Left renal pelvis (tissue), 4 donors: ENCODE data around the gene PITPNB. TPM values are rescaled to one million over a fixed set of nuclear protein-coding genes. Genes with fewer than 3 reads are reported as not detected.

Experiments used
- DNase-seq, 4 donors: peaks; one replicate each; pipeline ENCODE4 v3.0.0-alpha.2; 2013; ENCODE audit warnings: low read depth in 4 of 4, low spot score in 3 of 4
- polyA plus RNA-seq, 4 donors: library from polyadenylated mRNA; unstranded; fragments of 120-200 nt; gene quantifications; one replicate each; pipeline ENCODE4 v1.2.1, GENCODE V29; 2013; ENCODE audit not compliant: insufficient read length in 4 of 4

Gene PITPNB
- polyA plus RNA-seq, 4 donors: 54.1 to 68.8 (median 67.9) TPM

DNA sequence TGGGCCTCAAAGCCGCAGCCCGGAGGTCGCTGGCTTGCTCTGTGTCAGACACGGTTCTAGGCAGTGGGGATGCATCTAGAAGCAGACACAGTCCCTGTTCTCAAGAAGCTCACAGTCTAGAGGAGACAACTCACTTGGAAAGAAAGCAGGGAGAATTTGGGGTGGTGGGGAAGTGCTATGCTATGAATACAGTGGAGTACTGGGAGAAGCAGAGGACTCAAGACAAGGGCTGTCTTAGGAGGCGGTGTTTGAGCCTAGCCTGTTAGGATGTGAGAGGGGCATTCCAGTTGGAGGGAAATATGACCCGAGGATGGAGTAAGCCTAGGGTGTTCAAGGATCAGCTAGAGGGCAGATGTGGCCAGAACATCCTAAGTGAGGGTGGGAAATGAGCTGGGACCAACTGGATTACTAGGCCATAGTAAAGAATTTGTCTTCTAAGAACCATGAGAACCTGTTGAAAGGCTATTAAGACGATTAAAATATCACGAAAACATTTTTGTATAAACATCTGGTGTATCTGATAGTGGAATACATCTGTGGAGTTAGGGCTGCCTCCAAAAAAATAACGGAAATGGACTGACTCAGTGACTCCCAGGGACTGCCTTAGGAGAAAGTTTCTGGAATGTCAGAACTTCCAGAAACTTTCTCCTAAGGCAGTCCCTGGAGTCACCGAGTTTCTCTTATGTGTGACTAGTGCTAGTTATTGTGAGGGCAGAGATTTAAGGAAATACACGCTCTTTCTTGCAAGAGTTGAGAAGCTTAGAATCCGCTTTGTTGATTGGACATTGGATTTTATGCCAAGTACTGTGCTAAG, 1.1 kb upstream of the PITPNB start:
- peak; percentile 22 to 44 (median 32) for DNase-seq

DNA sequence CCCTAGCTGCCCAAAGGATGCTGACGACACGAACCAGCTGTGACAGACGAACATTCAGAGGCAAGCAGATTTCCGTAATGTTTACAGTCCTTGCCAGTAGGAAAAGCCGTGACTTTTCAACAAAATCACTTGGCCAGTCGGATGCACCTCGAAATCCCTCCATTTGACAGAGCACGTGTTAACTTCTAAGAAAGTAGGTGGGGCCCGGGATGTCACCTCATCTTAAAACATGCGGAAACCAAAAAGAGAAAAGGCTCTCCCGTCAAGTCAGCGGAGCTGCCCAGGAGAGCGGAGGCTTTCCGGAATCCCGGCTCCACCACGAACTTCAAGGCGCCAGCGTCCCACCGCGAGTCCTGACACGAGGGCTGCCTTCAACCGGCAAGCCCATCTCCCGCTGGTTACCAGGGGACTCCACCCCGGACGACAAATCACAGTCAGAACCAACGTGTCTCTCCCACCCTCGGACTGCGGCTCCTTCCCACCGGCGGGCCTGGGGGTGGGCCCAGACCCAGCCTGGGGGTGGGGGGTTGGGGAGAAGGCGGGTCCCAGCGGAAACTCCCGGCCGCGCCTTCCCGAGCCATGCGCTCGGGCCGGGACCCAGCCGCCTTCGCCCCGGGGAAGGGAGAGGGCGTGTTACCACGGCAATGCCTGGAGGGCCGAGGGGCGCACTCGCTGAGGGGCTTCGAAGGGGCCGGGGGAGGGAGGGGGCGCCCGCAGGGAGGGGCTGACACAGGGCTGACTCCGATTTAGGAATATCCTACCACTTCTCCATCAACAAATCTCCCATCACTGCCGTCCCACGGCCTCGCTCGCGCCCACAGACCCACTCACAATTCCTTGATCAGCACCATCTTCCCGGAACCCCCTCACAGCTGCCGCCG, 475 bp downstream of the PITPNB start:
- peak; percentile 21 to 36 (median 32) for DNase-seq

DNA sequence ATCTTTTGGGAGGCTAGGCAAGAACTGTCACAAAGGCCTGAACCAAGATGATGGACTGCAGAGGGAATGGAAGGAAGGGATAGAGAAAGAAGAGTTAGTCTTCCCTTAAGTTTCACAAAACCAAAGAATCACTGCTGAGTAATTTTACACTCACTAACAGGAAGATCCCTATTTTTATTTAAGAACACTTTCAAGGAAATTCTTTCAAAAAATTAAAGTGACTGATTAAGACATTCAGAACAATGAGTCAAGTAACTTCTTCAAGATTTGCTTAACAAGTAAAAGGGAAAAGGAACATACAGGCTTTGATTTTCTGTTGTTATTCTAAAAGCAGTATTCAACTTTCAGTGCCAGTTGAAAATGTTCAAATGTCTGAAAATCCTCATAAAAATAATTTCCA, 3.1 kb downstream of the PITPNB start:
- DNase-seq: no peak

DNA sequence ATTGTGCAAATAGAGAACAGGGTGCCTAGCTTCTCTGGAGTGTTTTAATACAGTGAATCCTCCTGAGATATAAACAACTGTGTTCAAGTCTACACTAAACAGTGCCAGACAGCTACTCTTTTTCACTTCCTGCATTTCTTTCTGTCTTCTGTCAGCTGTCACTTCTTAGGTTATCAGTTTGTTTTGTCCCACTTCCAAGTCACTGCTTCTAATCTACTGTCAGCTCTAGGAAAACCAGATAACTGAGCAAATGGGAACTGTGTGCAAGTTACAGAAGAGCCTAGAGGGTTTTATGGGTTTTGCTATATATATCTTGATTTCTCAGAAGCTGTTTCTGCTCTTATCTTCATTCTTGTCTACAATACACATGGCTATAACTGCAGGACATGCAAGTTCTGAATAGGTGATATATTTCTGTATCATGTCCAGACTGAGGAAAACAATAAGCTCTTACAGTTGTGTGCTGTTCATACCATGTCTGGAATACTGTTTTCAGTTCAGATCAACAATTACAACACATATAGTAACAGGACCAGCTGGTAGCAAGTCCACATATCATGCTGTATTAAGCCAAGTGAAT, 5.8 kb downstream of the PITPNB start:
- DNase-seq: no peak

DNA sequence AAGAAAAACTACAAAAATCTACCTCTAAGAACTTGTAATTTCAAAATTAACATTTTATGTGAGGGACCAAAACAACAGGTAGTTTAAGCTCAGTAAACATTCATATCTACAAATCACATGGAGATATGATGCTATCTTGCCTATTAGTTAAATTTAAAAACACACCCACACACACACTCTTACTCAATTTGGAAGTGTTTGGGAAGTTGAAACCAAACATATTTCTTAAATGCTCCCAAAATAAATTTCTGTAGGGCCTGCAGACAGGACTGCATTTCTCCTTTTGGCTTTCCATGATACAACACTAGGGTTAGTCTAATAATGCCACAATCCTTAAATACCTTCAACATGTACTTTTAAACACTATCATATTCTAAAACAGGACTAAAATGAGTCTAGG, 7.0 kb downstream of the PITPNB start:
- DNase-seq: no peak

DNA sequence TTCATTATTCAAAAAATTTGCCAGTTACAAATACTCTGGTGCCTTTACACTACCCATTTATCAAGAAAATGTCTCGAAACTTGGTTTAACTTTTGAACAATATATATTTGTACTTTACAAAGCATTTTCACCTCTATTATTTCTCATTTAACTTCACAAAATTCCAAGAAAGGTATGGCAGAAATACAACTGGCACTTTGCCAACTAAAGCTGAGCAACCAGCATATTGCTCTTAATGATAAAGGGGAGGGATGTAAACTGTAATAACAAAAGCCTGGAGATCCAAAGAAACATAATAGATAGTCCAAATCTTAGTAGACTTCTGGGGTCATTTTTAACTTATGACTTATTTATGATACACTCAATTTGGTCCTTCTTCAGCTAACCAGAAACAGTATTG, 7.7 kb downstream of the PITPNB start:
- DNase-seq: no peak

DNA sequence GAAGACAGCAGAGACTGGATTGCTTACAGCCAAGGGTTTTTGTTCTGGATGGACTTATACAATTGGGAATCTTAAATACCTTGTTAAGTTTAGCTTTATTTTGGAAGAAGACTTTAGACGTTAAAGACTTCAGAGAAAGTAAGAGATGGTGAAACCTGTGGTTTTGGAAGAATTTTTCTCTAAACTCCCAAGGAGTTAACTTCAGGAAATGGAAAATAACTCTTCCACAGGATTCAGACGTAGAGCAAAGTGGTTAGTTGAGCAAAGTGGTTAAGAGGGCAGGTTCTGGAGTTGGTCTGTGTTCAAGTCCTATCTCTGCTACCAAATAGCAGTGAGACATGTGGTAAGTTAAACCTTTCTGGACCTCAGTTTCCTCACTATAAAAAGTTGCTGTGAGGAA, 12.8 kb downstream of the PITPNB start:
- no peak for DNase-seq

DNA sequence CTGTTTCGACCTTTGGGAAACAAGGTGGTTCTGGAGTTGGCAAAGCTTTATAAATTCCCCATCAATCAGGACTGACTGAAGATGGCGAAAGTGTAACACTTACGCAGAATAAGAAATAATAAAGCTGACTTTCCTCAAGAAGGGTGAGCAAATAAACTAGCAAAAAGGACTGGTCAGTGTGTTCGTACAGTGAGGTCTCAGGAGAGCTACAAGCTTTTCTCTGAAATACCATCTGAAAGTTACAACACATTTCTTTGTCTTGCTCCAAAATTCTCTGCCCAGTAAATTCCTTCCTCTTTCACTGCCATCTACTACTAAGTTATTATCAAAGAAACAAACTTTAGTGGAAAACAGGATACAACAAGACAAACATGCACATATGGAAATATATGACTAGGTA, 13.4 kb downstream of the PITPNB start:
- no peak for DNase-seq

DNA sequence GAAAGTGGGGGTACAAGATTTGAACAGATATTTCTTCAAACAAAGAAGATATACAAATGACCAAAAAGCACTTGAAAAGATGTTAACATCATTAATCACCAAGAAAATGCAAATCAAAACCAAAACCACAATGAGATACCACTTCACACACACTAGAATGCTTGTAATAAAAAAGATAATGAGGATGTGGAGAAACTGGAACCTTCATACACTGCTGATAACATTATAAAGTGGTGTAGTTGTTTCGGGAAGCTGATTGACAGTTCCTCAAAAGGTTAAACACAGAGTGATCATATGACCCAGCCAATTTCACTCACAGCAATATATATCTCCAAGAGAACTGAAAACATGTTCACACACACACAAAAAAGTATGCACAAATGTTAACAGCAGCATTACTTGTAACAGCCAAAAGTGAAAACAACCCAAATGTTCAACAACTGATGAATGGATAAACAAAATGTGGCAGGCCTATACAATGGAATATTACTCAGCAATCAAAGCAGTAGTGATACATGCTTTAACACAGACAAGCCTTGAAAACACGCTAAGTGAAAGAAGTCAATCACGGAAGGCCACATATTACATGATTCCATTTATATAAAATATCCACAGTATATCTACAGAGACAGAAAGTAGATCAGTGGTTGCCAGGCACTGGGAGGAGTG, 15.1 kb downstream of the PITPNB start:
- DNase-seq: no peak

DNA sequence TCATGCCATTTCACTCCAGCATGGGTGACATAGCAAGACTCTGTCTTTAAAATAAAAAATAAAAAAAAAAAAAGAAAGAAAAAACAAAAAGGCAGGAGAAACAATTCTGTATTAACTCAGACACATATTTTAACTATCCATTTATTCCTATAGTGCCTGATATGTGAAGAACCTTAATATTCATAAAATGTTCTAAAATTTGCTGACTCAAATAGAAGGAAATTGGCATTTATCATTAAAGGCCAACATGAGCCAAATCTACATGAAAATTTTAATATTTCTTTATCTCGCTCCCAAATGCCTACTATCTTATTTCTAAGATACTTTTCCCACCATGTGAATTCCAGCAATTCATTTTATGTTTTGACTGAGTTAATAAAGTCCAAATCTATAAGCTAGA, 18.9 kb downstream of the PITPNB start:
- no peak for DNase-seq

DNA sequence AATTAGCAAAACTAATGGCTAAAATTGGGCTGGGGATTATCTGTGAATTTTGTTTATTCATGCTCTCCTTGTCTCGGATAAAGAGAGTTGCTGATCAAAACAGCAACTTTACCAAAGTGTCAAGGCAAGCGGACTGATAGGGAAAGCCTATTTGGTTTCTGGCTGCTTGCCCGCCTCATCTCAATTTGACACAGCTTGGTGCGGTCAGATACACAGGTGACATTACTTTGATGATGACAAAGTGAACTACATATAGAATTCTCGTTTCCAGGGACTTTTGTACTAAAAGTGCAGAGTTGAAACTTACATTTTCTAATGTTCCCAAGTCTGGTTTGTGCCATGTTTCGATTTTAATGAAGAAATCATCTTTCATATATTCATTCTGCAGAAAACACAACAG, 22.8 kb downstream of the PITPNB start:
- DNase-seq: no peak

DNA sequence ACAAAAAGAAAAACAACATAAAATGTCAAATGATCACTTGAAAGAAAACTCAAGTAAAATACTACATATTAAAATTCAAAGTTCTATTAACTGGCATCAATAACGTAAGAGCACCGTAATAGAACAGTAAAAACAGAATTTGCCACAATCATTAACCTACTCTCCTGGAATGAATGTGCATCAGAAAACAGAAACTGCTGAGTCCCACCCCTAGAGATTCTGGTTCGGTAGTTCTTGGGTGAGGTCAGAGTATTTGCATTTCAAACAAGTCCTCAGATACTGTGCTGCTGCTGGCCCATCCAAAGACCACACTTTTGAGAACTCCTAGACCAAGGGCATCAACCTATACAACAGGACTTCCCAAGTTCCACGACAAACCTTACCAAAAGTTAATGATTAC, 23.5 kb downstream of the PITPNB start:
- no peak for DNase-seq

DNA sequence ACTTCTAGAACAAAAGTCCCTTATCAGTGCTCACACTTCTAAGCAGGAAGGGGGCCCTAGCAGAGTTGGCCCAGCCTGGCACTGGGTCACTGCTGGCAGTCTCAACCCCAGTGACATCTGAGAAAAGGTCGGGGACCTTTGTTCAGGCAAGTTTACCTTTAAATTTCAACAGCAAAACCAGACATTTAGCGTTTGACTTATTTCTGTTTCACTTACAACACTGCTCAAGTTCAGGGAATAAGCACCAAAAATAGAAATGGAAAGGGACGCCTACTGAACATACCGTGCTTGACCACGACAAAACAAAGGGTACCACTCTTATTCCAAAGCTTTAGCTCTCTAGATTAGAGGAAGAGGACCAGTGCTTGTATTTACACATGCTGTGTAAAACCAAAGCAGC, 26.2 kb downstream of the PITPNB start:
- no peak for DNase-seq

DNA sequence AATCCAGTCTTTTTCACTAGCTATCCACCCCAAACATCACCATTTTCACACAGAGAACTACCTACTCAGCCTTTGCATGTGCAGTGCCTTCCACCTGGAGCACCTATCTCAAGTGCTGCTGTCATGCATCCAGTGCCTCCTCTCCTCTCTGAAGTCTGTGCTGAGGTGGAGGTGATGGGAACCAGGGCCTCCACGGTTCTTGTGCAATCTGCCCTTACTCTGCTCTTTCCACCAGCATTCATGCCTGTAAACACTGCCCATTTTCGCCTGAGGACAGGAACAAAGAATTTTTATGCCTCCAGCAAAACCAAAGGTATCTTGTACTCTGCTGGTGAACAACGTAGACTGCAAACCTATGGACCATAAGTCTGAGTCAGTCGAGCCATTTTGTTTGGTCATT, 27.0 kb downstream of the PITPNB start:
- DNase-seq: no peak

DNA sequence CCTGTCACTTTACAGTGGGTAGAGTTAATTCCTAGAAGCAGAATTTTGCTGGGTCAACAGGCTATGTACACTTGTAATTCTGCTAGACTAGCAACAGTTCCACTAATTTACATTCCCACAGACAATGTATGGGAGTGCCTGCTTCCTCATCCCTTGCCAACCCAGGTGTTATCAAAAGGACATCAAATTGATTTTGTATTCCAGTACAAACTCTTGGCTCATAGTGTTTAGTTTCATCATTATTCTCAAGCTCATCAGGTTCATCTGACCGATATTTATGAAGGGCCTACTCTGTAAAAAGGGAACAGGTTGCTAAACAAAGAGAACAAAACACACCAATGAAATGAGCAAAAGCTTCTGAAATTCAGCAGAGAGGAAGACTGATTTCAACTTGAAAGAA, 30.7 kb downstream of the PITPNB start:
- DNase-seq: no peak

DNA sequence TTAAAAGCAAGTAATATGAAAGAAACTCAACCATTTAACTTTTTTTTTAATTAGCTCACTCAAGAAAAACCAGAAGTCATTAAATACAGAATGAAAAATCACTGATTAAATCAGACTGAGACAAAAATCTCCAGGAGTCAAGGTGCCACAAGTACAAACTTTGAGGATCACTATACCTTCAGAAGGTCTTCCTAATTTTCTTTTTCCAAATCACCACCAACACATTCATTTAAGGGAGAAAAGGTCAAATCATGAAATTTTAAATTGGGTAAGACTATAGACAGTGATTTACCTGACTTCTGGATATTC, 32.3 kb downstream of the PITPNB start:
- no peak for DNase-seq

DNA sequence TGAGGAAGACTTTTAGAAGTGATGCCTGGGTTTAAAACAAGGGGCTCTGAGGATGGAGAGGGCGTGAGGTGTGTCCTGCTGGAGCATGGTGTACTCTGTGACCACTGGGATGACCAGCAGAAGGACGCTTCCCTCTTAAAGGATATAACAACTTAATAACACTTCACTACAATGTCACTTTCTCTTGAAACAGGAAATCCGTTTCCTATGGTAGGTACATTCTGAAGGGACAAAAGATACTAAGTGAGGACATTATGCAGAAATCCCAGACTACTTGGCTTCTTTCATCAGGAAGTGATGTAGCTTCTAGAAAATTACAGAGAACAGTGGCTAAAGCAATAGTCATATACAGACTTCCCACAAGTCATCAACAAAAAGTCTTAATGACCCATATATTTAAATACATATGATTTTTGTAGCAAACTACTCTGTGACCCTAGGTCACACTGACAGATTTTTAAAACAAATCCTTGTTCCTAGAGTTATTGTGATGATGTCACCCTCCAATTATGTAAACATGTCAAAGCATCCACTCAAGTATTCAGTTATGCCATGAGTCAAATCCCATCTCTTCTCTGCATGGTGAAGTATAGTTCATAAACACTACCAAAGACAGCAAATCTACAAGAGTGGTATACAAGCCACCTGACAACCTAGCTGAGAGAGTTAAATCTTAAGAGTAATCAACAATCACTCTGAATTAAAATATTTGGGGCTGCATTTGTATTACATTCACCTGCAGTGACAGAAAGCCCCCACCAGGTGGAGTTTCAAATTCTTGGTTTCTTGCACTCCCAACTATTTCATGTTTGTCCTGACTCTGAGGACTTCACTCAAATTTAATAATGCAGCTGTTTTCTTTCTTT, 32.8 kb downstream of the PITPNB start:
- DNase-seq: no peak

DNA sequence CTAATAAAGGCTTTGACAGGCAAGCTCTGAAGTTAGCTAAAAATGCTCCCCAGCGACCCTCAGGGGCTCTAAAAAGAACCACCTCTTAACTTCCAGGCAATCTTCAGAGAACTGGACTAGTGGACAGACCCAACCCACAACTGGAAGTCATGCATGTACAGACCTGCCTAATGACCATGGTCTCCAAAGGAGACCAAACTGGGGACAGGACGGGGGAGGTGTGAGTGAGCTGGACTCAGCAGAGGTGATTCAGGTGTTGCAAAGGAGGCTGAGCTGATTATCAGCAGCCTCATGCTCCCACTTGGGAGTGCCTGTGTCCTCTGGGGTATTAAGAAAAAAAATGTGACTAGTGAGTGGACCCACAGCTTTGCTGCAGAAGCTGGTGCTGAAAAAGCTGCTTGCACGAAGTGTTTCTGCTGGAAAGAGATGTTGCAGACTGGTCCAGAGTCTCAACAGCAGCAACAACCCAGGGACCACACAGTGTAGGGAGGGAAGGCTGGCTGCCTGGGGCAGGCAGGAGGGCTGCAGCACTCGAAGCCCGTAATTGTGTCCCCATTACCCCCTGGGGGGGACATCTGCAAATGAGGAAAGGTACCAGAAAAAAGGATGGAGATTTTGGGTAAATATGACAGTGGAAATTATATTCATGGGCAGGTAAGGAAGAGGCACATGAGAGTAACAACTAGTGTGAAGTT, 35.3 kb downstream of the PITPNB start:
- DNase-seq: no peak

DNA sequence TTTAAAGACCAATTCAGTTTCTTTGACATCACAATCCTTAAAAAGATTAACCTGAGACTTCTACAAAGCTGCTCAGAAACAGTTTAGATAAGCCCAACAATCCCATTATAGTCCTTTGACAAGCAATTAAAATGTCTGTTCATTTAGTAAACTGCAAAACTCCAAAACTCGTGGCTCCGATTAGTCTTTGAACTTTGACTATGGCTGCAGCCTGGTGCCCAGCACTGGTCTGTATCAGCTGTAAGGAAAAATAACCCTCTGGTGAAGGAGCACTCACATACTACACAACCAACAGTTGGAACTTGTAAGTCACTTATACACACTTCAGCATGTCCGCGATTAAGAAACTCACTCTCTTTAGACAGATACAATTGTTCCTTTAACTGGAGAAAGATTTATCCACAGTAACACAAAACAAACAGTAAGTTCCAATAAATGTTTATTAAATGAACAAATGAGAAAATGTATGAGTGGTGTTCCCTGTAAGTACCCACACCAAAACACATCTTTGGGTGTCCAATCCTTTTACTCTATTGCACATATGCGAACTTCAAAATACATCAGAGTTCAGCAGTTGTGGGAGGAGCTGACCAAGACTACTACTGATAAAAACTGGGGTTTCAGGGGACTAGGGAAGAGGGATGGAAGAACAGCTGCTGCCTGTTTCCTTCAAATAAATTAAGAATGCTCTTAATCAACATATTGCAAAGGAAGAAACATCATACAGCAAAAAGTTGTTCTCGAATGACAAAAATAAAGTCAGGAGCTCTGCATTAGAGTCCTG, 36.4 kb downstream of the PITPNB start:
- no peak for DNase-seq
